AG08396 (cell line): Measurements from ENCODE around the gene ZNF488.

ENCODE experiments used
- DNase-seq: peaks from one replicate; pipeline ENCODE4 v3.0.0; 2012; ENCODE audit warnings: low spot score, mixed read lengths

Gene ZNF488

GRCh38 chr10:47366181-47366631, 17.9 kb downstream of the ZNF488 start:
- no peak for DNase-seq

GRCh38 chr10:47365431-47366180, 18.5 kb downstream of the ZNF488 start:
- DNase-seq: no peak

GRCh38 chr10:47364911-47365310, 19.2 kb downstream of the ZNF488 start:
- no peak for DNase-seq

GRCh38 chr10:47364366-47364765, 19.7 kb downstream of the ZNF488 start:
- no peak for DNase-seq

- no peak for DNase-seq
Measured at GRCh38 chr10:47363781-47364180, 20.3 kb downstream of the ZNF488 start.

- no peak for DNase-seq
Measured at GRCh38 chr10:47362199-47362598, 21.9 kb downstream of the ZNF488 start.

- peak; percentile 67 for DNase-seq
Measured at GRCh38 chr10:47361293-47361692, 22.8 kb downstream of the ZNF488 start.

- DNase-seq: no peak
Measured at GRCh38 chr10:47360419-47361040, 23.6 kb downstream of the ZNF488 start.

GRCh38 chr10:47359626-47360418, 24.3 kb downstream of the ZNF488 start:
- no peak for DNase-seq

- no peak for DNase-seq
Measured at GRCh38 chr10:47359101-47359500, 25.0 kb downstream of the ZNF488 start.

- DNase-seq: no peak
Measured at GRCh38 chr10:47358457-47358856, 25.6 kb downstream of the ZNF488 start.

- DNase-seq: no peak
Measured at GRCh38 chr10:47357911-47358310, 26.2 kb downstream of the ZNF488 start.

GRCh38 chr10:47357131-47357582, 26.9 kb downstream of the ZNF488 start:
- DNase-seq: no peak

GRCh38 chr10:47356708-47357107, 27.4 kb downstream of the ZNF488 start:
- no peak for DNase-seq

GRCh38 chr10:47354900-47355299, 29.2 kb downstream of the ZNF488 start:
- no peak for DNase-seq

GRCh38 chr10:47354165-47354564, 29.9 kb downstream of the ZNF488 start:
- DNase-seq: peak; percentile 40

- no peak for DNase-seq
Measured at GRCh38 chr10:47353351-47353750, 30.7 kb downstream of the ZNF488 start.

GRCh38 chr10:47351899-47352815, 31.9 kb downstream of the ZNF488 start:
- DNase-seq: no peak

- no peak for DNase-seq
Measured at GRCh38 chr10:47350671-47351640, 33.1 kb downstream of the ZNF488 start.

GRCh38 chr10:47349941-47350371, 34.1 kb downstream of the ZNF488 start:
- no peak for DNase-seq
